ENCODE measurements around the gene SYK. TPM values are rescaled to one million over a fixed set of nuclear protein-coding genes. Genes with fewer than 3 reads are reported as not detected.

SYK gene
- total RNA-seq, 1 experiment from 2014 or later = 9.0 TPM

DNA sequence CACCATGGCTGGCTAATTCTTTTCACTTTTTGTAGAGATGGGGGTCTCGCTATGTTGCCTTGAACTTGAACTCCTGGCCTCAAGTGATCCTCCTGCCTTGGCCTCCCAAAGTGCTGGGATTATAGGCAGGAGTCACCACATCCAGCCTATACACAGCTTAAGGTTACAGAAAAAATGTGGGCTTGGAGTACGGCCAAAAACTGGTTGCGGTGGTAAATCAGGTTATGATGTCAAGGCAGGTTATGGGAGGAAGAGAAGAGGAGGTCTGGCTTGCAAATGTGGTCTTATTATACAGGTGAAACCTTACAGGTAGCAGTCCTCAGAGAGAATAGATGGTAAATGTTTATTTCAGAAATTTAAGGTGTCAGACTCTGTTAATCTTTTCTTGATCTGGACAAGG, 30.7 kb upstream of the SYK start:
- Histone ChIP-seq H2AFZ (ENCODE audit: low read depth, low read length, poor library complexity, severe bottlenecking) (no peak overlapping the region), H3K36me3 (ENCODE audit: control insufficient read depth in 1 of 2, insufficient read depth in 2 of 2, low read length in 2 of 2) (no peaks in the 10 kb centered on the region), H3K4me2 (ENCODE audit: low read length) (no peak overlapping the region), H3K4me1 (ENCODE audit: control insufficient read depth in 1 of 2, insufficient read depth in 2 of 2, low read length in 2 of 2) (no peaks in the 10 kb centered on the region), H3K27me3 (ENCODE audit: insufficient read depth, low read length) (0 out of 2 replicates have a peak, but pooled peaks cover 3% of the 10 kb centered on the region), H3K79me2 (ENCODE audit: insufficient read depth, low read length) (no peaks in the 10 kb centered on the region), H3K9ac (ENCODE audit: low read length) (no peak overlapping the region), H4K20me1 (ENCODE audit: insufficient read depth) (no peaks in the 10 kb centered on the region), H3K9me2 (ENCODE audit: insufficient read depth) (no peaks in the 10 kb centered on the region), H3K27ac (ENCODE audit: low read depth, low read length) (no peak overlapping the region), H3K4me3 (replicated peaks in 1 of 2; ENCODE audit: low read depth in 1 of 2, low read length in 2 of 2) (no peak overlapping the region), H3K9me3 (ENCODE audit: control insufficient read depth in 1 of 2, insufficient read depth in 1 of 2, low read depth in 1 of 2, low read length in 2 of 2) (no peaks in the 10 kb centered on the region)
- ChIA-PET RAD21 (ENCODE audit: low non-redundant PET in 1 of 2, low total read pairs in 2 of 2, uncharacterized antibody in 2 of 2, unreplicated experiment in 2 of 2) (interaction anchor here in 1 of 2 experiments (0.6 kb wide), 1 partner anchor 934 kb away, joined by 3 read pairs; no protein-coding TSS in a partner anchor), POLR2A (no interaction called here), CTCF (no interaction called here)
- no peak for ATAC-seq
- DNase-seq (ENCODE audit: low read depth, low spot score) = no peak
- intact Hi-C loops (cut with micrococcal nuclease) = loop anchor here (5.0 kb wide), 1 partner anchor 544 kb away; no protein-coding TSS in a partner anchor
- BruUV-seq (replicated peaks) = no TSS peak
- TF ChIP-seq CBX3 (IDR thresholded peaks at IDR 0.05; ENCODE audit: low read depth) (no peak), CTCF (IDR thresholded peaks at IDR 0.05 in 2 of 3, conservative IDR thresholded peaks at IDR 0.05 in 1 of 3; ENCODE audit: borderline replicate concordance in 1 of 3, insufficient read depth in 1 of 3, low read depth in 2 of 3, low read length in 2 of 3) (no peak), SP1 (IDR thresholded peaks at IDR 0.05; ENCODE audit: low read depth) (no peak), CEBPB (IDR thresholded peaks at IDR 0.05; ENCODE audit: low read depth) (no peak), YY1 (IDR thresholded peaks at IDR 0.05; ENCODE audit: extremely low read depth, insufficient replicate concordance, low read depth, low read length) (no peak), POLR2AphosphoS5 (IDR thresholded peaks at IDR 0.05; ENCODE audit: low read depth, low read length) (no peak), JUND (IDR thresholded peaks at IDR 0.05) (no peak), RAD21 (IDR thresholded peaks at IDR 0.05; ENCODE audit: low read depth) (no peak), ZFX (IDR thresholded peaks at IDR 0.05) (no peak), MAX (IDR thresholded peaks at IDR 0.05) (no peak)
- TF ChIP-seq, protein P1, sequence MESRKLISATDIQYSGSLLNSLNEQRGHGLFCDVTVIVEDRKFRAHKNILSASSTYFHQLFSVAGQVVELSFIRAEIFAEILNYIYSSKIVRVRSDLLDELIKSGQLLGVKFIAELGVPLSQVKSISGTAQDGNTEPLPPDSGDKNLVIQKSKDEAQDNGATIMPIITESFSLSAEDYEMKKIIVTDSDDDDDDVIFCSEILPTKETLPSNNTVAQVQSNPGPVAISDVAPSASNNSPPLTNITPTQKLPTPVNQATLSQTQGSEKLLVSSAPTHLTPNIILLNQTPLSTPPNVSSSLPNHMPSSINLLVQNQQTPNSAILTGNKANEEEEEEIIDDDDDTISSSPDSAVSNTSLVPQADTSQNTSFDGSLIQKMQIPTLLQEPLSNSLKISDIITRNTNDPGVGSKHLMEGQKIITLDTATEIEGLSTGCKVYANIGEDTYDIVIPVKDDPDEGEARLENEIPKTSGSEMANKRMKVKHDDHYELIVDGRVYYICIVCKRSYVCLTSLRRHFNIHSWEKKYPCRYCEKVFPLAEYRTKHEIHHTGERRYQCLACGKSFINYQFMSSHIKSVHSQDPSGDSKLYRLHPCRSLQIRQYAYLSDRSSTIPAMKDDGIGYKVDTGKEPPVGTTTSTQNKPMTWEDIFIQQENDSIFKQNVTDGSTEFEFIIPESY (IDR thresholded peaks at IDR 0.05; ENCODE audit: extremely low read depth, insufficient replicate concordance, low read length) = no peak
- TF ChIP-seq, protein P2, sequence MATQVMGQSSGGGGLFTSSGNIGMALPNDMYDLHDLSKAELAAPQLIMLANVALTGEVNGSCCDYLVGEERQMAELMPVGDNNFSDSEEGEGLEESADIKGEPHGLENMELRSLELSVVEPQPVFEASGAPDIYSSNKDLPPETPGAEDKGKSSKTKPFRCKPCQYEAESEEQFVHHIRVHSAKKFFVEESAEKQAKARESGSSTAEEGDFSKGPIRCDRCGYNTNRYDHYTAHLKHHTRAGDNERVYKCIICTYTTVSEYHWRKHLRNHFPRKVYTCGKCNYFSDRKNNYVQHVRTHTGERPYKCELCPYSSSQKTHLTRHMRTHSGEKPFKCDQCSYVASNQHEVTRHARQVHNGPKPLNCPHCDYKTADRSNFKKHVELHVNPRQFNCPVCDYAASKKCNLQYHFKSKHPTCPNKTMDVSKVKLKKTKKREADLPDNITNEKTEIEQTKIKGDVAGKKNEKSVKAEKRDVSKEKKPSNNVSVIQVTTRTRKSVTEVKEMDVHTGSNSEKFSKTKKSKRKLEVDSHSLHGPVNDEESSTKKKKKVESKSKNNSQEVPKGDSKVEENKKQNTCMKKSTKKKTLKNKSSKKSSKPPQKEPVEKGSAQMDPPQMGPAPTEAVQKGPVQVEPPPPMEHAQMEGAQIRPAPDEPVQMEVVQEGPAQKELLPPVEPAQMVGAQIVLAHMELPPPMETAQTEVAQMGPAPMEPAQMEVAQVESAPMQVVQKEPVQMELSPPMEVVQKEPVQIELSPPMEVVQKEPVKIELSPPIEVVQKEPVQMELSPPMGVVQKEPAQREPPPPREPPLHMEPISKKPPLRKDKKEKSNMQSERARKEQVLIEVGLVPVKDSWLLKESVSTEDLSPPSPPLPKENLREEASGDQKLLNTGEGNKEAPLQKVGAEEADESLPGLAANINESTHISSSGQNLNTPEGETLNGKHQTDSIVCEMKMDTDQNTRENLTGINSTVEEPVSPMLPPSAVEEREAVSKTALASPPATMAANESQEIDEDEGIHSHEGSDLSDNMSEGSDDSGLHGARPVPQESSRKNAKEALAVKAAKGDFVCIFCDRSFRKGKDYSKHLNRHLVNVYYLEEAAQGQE (IDR thresholded peaks at IDR 0.05; ENCODE audit: low read depth) = no peak

All from HCT116 (cell line).